Measurements from ENCODE around the gene NLRP10.

DNA sequence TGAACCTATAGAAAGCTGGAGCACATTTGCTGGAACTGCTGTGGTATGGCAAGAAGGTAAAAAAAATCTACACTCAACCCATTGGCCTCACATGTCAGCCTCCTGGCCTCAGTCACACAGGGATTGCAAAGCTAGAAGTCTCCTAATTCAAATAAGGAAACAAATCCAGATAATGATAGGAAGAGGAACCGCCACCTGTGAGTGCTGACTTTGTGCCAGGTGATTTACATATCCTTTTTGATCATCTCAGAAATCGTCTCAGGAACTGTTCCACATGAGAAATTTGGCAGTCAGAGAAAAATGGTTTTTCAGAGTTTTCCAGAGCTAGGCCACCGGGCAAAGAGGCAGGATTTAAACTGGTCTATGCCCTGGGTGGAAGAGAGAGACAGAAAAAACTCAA is 986 bp downstream of the NLRP10 start:
- no peak for TF ChIP-seq NR1H2 (CRISPR knock-in tag; IDR thresholded peaks at IDR 0.05)
- TF ChIP-seq, protein P1, sequence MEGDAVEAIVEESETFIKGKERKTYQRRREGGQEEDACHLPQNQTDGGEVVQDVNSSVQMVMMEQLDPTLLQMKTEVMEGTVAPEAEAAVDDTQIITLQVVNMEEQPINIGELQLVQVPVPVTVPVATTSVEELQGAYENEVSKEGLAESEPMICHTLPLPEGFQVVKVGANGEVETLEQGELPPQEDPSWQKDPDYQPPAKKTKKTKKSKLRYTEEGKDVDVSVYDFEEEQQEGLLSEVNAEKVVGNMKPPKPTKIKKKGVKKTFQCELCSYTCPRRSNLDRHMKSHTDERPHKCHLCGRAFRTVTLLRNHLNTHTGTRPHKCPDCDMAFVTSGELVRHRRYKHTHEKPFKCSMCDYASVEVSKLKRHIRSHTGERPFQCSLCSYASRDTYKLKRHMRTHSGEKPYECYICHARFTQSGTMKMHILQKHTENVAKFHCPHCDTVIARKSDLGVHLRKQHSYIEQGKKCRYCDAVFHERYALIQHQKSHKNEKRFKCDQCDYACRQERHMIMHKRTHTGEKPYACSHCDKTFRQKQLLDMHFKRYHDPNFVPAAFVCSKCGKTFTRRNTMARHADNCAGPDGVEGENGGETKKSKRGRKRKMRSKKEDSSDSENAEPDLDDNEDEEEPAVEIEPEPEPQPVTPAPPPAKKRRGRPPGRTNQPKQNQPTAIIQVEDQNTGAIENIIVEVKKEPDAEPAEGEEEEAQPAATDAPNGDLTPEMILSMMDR (IDR thresholded peaks at IDR 0.05), result no peak
- TF ChIP-seq JUN (CRISPR knock-in tag; IDR thresholded peaks at IDR 0.05), result no peak
- TF ChIP-seq, protein P2, sequence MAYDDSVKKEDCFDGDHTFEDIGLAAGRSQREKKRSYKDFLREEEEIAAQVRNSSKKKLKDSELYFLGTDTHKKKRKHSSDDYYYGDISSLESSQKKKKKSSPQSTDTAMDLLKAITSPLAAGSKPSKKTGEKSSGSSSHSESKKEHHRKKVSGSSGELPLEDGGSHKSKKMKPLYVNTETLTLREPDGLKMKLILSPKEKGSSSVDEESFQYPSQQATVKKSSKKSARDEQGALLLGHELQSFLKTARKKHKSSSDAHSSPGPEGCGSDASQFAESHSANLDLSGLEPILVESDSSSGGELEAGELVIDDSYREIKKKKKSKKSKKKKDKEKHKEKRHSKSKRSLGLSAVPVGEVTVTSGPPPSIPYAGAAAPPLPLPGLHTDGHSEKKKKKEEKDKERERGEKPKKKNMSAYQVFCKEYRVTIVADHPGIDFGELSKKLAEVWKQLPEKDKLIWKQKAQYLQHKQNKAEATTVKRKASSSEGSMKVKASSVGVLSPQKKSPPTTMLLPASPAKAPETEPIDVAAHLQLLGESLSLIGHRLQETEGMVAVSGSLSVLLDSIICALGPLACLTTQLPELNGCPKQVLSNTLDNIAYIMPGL (CRISPR knock-in tag; IDR thresholded peaks at IDR 0.05), result no peak
- TF ChIP-seq, protein P3, sequence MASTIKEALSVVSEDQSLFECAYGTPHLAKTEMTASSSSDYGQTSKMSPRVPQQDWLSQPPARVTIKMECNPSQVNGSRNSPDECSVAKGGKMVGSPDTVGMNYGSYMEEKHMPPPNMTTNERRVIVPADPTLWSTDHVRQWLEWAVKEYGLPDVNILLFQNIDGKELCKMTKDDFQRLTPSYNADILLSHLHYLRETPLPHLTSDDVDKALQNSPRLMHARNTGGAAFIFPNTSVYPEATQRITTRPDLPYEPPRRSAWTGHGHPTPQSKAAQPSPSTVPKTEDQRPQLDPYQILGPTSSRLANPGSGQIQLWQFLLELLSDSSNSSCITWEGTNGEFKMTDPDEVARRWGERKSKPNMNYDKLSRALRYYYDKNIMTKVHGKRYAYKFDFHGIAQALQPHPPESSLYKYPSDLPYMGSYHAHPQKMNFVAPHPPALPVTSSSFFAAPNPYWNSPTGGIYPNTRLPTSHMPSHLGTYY (CRISPR knock-in tag; IDR thresholded peaks at IDR 0.05), result no peak
- TF ChIP-seq, protein P4, sequence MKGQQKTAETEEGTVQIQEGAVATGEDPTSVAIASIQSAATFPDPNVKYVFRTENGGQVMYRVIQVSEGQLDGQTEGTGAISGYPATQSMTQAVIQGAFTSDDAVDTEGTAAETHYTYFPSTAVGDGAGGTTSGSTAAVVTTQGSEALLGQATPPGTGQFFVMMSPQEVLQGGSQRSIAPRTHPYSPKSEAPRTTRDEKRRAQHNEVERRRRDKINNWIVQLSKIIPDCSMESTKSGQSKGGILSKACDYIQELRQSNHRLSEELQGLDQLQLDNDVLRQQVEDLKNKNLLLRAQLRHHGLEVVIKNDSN (CRISPR knock-in tag; IDR thresholded peaks at IDR 0.05), result no peak
- no peak for TF ChIP-seq CREB1 (CRISPR knock-in tag; IDR thresholded peaks at IDR 0.05)
- TF ChIP-seq CBFB (CRISPR knock-in tag; IDR thresholded peaks at IDR 0.05; ENCODE audit: low read depth), result no peak
- TF ChIP-seq, protein P5, sequence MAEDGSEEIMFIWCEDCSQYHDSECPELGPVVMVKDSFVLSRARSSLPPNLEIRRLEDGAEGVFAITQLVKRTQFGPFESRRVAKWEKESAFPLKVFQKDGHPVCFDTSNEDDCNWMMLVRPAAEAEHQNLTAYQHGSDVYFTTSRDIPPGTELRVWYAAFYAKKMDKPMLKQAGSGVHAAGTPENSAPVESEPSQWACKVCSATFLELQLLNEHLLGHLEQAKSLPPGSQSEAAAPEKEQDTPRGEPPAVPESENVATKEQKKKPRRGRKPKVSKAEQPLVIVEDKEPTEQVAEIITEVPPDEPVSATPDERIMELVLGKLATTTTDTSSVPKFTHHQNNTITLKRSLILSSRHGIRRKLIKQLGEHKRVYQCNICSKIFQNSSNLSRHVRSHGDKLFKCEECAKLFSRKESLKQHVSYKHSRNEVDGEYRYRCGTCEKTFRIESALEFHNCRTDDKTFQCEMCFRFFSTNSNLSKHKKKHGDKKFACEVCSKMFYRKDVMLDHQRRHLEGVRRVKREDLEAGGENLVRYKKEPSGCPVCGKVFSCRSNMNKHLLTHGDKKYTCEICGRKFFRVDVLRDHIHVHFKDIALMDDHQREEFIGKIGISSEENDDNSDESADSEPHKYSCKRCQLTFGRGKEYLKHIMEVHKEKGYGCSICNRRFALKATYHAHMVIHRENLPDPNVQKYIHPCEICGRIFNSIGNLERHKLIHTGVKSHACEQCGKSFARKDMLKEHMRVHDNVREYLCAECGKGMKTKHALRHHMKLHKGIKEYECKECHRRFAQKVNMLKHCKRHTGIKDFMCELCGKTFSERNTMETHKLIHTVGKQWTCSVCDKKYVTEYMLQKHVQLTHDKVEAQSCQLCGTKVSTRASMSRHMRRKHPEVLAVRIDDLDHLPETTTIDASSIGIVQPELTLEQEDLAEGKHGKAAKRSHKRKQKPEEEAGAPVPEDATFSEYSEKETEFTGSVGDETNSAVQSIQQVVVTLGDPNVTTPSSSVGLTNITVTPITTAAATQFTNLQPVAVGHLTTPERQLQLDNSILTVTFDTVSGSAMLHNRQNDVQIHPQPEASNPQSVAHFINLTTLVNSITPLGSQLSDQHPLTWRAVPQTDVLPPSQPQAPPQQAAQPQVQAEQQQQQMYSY (CRISPR knock-in tag; IDR thresholded peaks at IDR 0.05), result no peak

Data from WTC11 (cell line).